Caco-2 (cell line): ENCODE results near the gene TACC2. TPM values are rescaled to one million over a fixed set of nuclear protein-coding genes. Genes with fewer than 3 reads are reported as not detected.

ENCODE experiments used
- BruUV-seq: library from RNA; stranded (reverse); fragments of 400-500 nt; replicated peaks from 2 replicates; lab custom pipeline; 2021; lab: Mats Ljungman, UMichigan
- CTCF ChIA-PET: fragments of 300-600 bp; sonication (Branson Sonifier 250); formaldehyde crosslinking; loops from one replicate; lab custom pipeline; 2022; ENCODE audit warnings: antibody characterized with exemption; lab: Charles Lee
- POLR2A ChIA-PET: fragments of 300-600 bp; sonication (Branson Sonifier 250); formaldehyde crosslinking; loops from one replicate; lab custom pipeline; 2022; ENCODE audit warnings: antibody characterized with exemption; lab: Charles Lee
- DNase-seq, 2 experiments: peaks; one replicate each; pipeline versions ENCODE4 v3.0.0 to v3.0.0-alpha.2; 2020 to 2022
- H3K27me3 ChIP-seq: replicated peaks from 2 replicates; pipeline ENCODE4 v1.6.0; 2011; ENCODE audit warnings: low read length; ENCODE audit not compliant: control insufficient read depth, insufficient read depth
- H3K36me3 ChIP-seq: 2 replicates; pipeline ENCODE4 v1.5.1; 2011; ENCODE audit warnings: low read length; ENCODE audit not compliant: control insufficient read depth, insufficient read depth
- H3K4me1 ChIP-seq: fragments of 250-450 bp; sonication (Bioruptor Pico); 2 replicates; pipeline ENCODE4 v1.5.1; 2020; ENCODE audit warnings: mild to moderate bottlenecking
- H3K4me3 ChIP-seq: 2 replicates; pipeline ENCODE4 v1.5.1; 2011; ENCODE audit warnings: low read depth, mild to moderate bottlenecking, control low read depth, low read length
- H3K9me3 ChIP-seq: fragments of 250-450 bp; sonication (Bioruptor Pico); 2 replicates; pipeline ENCODE4 v1.5.1; 2020; ENCODE audit warnings: mild to moderate bottlenecking, moderate library complexity
- H3K27ac Mint-ChIP-seq: one replicate; pipeline ENCODE4 v1.8.0; 2022; ENCODE audit warnings: mixed read lengths; ENCODE audit not compliant: unreplicated experiment
- H3K27me3 Mint-ChIP-seq: one replicate; pipeline ENCODE4 v1.8.0; 2022; ENCODE audit warnings: mixed read lengths; ENCODE audit not compliant: insufficient read depth, unreplicated experiment
- H3K36me3 Mint-ChIP-seq: one replicate; pipeline ENCODE4 v1.8.0; 2022; ENCODE audit warnings: mild to moderate bottlenecking, mixed read lengths; ENCODE audit not compliant: insufficient read depth, unreplicated experiment
- H3K4me1 Mint-ChIP-seq: one replicate; pipeline ENCODE4 v1.8.0; 2022; ENCODE audit warnings: low read depth, mixed read lengths; ENCODE audit not compliant: unreplicated experiment
- H3K4me3 Mint-ChIP-seq: one replicate; pipeline ENCODE4 v1.8.0; 2022; ENCODE audit warnings: mild to moderate bottlenecking, moderate library complexity, mixed read lengths; ENCODE audit not compliant: unreplicated experiment
- H3K9me3 Mint-ChIP-seq: one replicate; pipeline ENCODE4 v1.8.0; 2022; ENCODE audit warnings: mixed read lengths; ENCODE audit not compliant: unreplicated experiment
- intact Hi-C: fragments of 100-400 bp; cut with micrococcal nuclease; formaldehyde crosslinking; loops from one replicate; pipeline ENCODE4 v1.10.0; 2022; ENCODE audit not compliant: unreplicated experiment
- total RNA-seq: library from RNA; stranded (reverse); gene quantifications from 2 replicates; pipeline ENCODE4 v1.2.3, GENCODE V29; 2022
- TF ChIP-seq, protein P1 (sequence below), 2 experiments: fragments of 200-600 bp in 1 of 2; IDR thresholded peaks; 1 replicate in 1 of 2; 2 replicates in 1 of 2; pipeline versions ENCODE4 v1.5.1 to v1.8.0; 2011 to 2022; ENCODE audit warnings: antibody characterized with exemption in 1 of 2, control low read depth in 1 of 2, inconsistent platforms in 1 of 2, low read depth in 1 of 2, low read length in 1 of 2, mild to moderate bottlenecking in 1 of 2, moderate library complexity in 1 of 2; ENCODE audit not compliant: insufficient read depth in 1 of 2, severe bottlenecking in 1 of 2, unreplicated experiment in 1 of 2

TACC2 gene
- total RNA-seq, 1 experiment from 2014 or later = 117 TPM

DNA sequence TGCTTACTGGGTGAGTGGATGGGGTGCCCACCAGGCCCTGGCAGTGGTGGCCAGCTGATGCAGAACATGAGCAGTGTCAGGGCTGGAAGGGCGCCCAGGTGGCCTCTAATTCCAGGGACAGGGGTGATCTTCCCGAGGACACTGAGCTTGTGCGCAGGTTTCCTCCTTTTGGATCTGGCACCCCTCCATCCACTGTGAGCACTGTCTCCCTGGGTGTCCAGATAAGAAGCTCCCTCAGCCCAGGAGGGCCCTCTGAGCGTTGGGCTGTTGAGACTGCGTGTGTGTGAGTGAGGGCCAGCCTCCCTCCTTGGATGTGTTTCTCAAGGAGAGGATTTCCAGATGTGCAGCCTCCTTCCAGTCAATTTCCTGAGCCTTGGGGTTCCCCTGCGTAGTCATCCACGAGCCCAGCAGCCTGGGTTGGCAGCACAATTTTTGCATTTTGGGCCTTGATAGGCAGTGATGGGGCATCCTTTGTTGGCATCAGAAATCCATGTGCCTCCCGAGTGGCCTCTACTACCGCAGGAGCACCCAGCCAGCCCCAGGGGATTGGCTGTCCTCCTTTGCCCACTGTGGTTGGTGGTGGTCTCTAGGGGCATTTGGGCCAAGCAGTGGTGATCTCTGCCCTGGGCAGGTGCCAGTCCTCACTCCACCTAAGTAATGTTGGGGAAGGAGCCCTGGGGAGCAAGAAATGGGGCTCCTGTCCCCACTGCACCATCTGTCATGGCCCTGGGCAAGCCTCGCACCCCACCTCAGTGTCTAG lies 261.2 kb downstream of the TACC2 start:
- Mint-ChIP-seq H3K4me1 (no peaks in the 10 kb centered on the region), H3K9me3 (no peaks in the 10 kb centered on the region), H3K36me3 (peaks cover 69% of the 10 kb centered on the region), H3K4me3 (no peak overlapping the region), H3K27ac (no peak overlapping the region), H3K27me3 (no peaks in the 10 kb centered on the region)
- H3K4me1 ChIP-seq = no peaks in the 10 kb centered on the region
- no peaks in the 10 kb centered on the region for H3K27me3 ChIP-seq
- ChIA-PET CTCF (no interaction called here), POLR2A (no interaction called here)
- H3K36me3 ChIP-seq = peaks cover 3% of the 10 kb centered on the region
- H3K9me3 ChIP-seq = no peaks in the 10 kb centered on the region
- H3K4me3 ChIP-seq = no peak overlapping the region
- TF ChIP-seq, protein P1, sequence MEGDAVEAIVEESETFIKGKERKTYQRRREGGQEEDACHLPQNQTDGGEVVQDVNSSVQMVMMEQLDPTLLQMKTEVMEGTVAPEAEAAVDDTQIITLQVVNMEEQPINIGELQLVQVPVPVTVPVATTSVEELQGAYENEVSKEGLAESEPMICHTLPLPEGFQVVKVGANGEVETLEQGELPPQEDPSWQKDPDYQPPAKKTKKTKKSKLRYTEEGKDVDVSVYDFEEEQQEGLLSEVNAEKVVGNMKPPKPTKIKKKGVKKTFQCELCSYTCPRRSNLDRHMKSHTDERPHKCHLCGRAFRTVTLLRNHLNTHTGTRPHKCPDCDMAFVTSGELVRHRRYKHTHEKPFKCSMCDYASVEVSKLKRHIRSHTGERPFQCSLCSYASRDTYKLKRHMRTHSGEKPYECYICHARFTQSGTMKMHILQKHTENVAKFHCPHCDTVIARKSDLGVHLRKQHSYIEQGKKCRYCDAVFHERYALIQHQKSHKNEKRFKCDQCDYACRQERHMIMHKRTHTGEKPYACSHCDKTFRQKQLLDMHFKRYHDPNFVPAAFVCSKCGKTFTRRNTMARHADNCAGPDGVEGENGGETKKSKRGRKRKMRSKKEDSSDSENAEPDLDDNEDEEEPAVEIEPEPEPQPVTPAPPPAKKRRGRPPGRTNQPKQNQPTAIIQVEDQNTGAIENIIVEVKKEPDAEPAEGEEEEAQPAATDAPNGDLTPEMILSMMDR (IDR thresholded peaks at IDR 0.05; ENCODE audit: insufficient read depth in 1 of 2, low read depth in 1 of 2, low read length in 1 of 2, severe bottlenecking in 1 of 2, unreplicated experiment in 1 of 2) = no peak
- DNase-seq = no peak
- intact Hi-C loops = no loop called here
- no TSS peak for BruUV-seq

DNA sequence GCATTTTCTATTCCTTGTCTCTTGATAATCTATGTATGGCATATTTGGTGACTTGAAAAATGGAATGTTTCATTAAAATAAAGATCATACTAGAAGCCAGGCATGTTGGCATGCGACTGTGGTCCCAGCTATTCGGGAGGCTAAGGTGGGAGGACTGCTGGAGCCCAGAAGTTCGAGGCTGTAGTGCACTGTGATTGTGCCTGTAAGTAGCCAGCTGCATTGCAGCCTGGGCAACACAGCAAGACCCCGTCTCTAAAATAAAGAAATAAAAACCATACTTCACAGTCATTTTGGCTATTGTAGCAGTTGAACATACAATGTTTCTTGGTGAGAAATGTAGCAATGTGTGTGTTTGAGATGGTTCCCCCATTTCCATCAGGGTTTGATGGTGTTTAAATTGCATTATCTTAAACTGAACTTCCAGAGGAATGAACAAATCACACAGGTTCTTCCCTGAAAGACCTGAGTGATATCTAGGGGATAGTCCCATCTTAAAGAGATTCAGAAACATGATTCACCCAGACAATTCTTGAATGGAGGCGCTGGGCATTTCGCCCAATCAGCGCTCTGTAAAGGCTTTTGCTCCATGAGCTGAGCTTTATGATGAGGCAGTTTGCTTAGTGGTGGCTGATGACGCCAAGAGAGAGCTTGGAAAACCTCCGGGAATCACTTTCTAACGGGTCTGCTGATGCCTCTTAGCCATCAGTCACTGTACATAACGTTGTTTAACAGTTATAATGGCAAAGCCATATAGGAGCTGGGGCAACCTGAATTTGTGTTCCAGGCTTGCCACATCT lies 262.7 kb downstream of the TACC2 start:
- intact Hi-C loops = no loop called here
- POLR2A ChIA-PET = no interaction called here

DNA sequence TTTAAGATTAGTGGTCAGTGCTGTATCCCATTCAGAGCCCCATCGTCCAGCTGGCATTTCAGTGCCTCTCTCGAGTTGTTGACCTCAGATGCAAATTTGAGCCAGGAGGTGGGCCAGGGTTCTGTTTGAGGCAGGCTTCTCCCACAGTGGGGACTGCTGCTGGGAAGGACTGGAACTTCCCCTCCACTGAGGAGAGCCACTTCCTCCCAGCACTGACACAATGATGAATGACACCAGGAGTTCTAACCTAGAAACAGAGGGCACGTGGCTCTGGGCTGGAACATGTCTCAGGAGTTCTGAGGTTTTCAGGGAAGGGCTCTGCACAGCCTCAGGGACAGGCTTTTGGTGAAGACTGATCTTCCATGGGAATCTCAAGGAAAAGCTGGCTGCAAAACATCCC lies 263.8 kb downstream of the TACC2 start:
- CTCF ChIA-PET = no interaction called here
- Histone ChIP-seq H3K4me1 (no peaks in the 10 kb centered on the region), H3K4me3 (no peak overlapping the region), H3K27me3 (no peaks in the 10 kb centered on the region), H3K36me3 (peaks cover 3% of the 10 kb centered on the region), H3K9me3 (no peaks in the 10 kb centered on the region)
- H3K27me3 Mint-ChIP-seq = no peaks in the 10 kb centered on the region
- no peak for DNase-seq
- H3K4me1 Mint-ChIP-seq = no peaks in the 10 kb centered on the region
- no TSS peak for BruUV-seq
- intact Hi-C loops = no loop called here
- POLR2A ChIA-PET = no interaction called here
- no peaks in the 10 kb centered on the region for H3K9me3 Mint-ChIP-seq
- H3K27ac Mint-ChIP-seq = no peak overlapping the region
- no peak overlapping the region for H3K4me3 Mint-ChIP-seq
- TF ChIP-seq, protein P1 (IDR thresholded peaks at IDR 0.05; ENCODE audit: insufficient read depth in 1 of 2, low read depth in 1 of 2, low read length in 1 of 2, severe bottlenecking in 1 of 2, unreplicated experiment in 1 of 2) = no peak
- H3K36me3 Mint-ChIP-seq = peaks cover 62% of the 10 kb centered on the region

More for the DNA sequence above, 262.7 kb downstream of the TACC2 start:
- Mint-ChIP-seq H3K36me3 (peaks cover 71% of the 10 kb centered on the region), H3K9me3 (no peaks in the 10 kb centered on the region), H3K4me3 (no peak overlapping the region), H3K27me3 (no peaks in the 10 kb centered on the region), H3K27ac (no peak overlapping the region), H3K4me1 (no peaks in the 10 kb centered on the region)
- Histone ChIP-seq H3K4me1 (no peaks in the 10 kb centered on the region), H3K4me3 (no peak overlapping the region), H3K36me3 (peaks cover 3% of the 10 kb centered on the region), H3K9me3 (no peaks in the 10 kb centered on the region), H3K27me3 (no peaks in the 10 kb centered on the region)
- no peak for DNase-seq
- no TSS peak for BruUV-seq
- CTCF ChIA-PET = no interaction called here
- TF ChIP-seq, protein P1 (IDR thresholded peaks at IDR 0.05; ENCODE audit: insufficient read depth in 1 of 2, low read depth in 1 of 2, low read length in 1 of 2, severe bottlenecking in 1 of 2, unreplicated experiment in 1 of 2) = no peak
